Esophagus (tissue), 2 donors: ENCODE measurements around the gene CYGB. TPM values are rescaled to one million over a fixed set of nuclear protein-coding genes. Genes with fewer than 3 reads are reported as not detected.
A peak's percentile ranks its signal among the peaks of the same experiment; 100 is the strongest.

Source experiments
- H3K27ac ChIP-seq, 2 donors: one replicate each; pipeline ENCODE4 v1.5.1; 2013; ENCODE audit warnings: low read depth in 2 of 2, mild to moderate bottlenecking in 2 of 2, inconsistent platforms in 1 of 2, low read length in 1 of 2, moderate library complexity in 1 of 2
- H3K27me3 ChIP-seq, 2 donors: one replicate each; pipeline ENCODE4 v1.6.1; 2013; ENCODE audit warnings: low read length in 2 of 2, control low read depth in 1 of 2, mild to moderate bottlenecking in 1 of 2; ENCODE audit not compliant: insufficient read depth in 2 of 2, control insufficient read depth in 1 of 2
- H3K36me3 ChIP-seq, 2 donors: one replicate each; pipeline ENCODE4 v1.6.1; 2013; ENCODE audit warnings: low read length in 1 of 2; ENCODE audit not compliant: control insufficient read depth in 2 of 2, insufficient read depth in 2 of 2
- H3K4me1 ChIP-seq, 2 donors: one replicate each; pipeline ENCODE4 v1.6.1; 2013; ENCODE audit warnings: low read length in 1 of 2; ENCODE audit not compliant: control insufficient read depth in 2 of 2, insufficient read depth in 2 of 2
- H3K4me3 ChIP-seq, 2 donors: one replicate each; pipeline ENCODE4 v1.5.1; 2013; ENCODE audit warnings: low read length in 2 of 2, mild to moderate bottlenecking in 2 of 2, low read depth in 1 of 2, moderate library complexity in 1 of 2
- H3K9me3 ChIP-seq, 2 donors: one replicate each; pipeline ENCODE4 v1.6.1; 2013; ENCODE audit warnings: mild to moderate bottlenecking in 2 of 2, low read depth in 1 of 2, low read length in 1 of 2, moderate library complexity in 1 of 2; ENCODE audit not compliant: control insufficient read depth in 2 of 2, insufficient read depth in 1 of 2
- WGBS, 2 donors: extraction: QIAGEN DNeasy Blood & Tissue Kit; methylation state at CpG; one replicate each; pipeline ENCODE4 v1.1.7; 2013; 5-methylcytosine and 5-hydroxymethylcytosine counted together
- polyA plus RNA-seq, 2 donors: library from polyadenylated mRNA; stranded (reverse); fragments of 200-250 nt; gene quantifications; one replicate each; pipeline ENCODE4 v1.2.3, GENCODE V29; 2013
- donor health status: healthy with polysubstance abuse.
- donor health status: Bipolar disorder and iron deficiency.

The CYGB gene
- polyA plus RNA-seq, 2 donors = 3.1 to 3.7 TPM

DNA sequence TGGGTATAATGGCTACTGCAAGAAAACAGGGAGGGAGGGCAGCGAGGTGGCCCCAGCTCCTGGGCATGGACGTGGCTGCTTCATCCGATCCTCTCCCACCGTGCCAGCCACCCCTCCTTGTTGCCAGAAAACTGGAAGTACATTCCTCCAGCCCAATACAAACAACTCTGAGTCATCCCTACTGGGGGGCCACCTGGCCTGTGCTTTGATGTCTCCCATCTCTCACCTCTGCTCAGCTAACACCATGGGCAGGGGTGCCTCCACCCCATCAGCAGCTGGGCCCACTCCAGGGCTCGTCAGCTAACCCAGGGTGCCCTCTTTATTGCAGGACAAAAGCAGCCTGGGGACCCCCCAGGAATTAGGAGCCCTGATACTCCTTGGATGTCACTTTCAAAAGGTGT, 38.2 kb downstream of the CYGB start:
- H3K36me3 ChIP-seq = peaks cover 0 to 7% of the 10 kb centered on the region in 2 donors
- no peaks in the 10 kb centered on the region for H3K27me3 ChIP-seq
- H3K4me3 ChIP-seq = peak overlapping the region in 1 of 2 donors; percentile 66
- peaks cover 11 to 33% of the 10 kb centered on the region in 2 donors for H3K4me1 ChIP-seq
- 49 to 64% methylated on average over 5 of the region's 5 CpGs for WGBS, 2 donors
- H3K9me3 ChIP-seq = no peaks in the 10 kb centered on the region
- peak overlapping the region in 1 of 2 donors; percentile 51 for H3K27ac ChIP-seq

- H3K27ac ChIP-seq = peak overlapping the region; percentile 62 to 89
These were observed 38.6 kb downstream of the CYGB start for GRCh38 chr17:76498876-76499251.

GRCh38 chr17:76497979-76498875, 39.3 kb downstream of the CYGB start:
- no peaks in the 10 kb centered on the region for H3K27me3 ChIP-seq
- peak overlapping the region; percentile 62 to 89 for H3K27ac ChIP-seq
- peak overlapping the region; percentile 6 to 16 for H3K4me3 ChIP-seq
- H3K36me3 ChIP-seq = peaks cover 0 to 7% of the 10 kb centered on the region in 2 donors
- H3K9me3 ChIP-seq = no peaks in the 10 kb centered on the region
- 20 to 23% methylated on average over 31 of the region's 31 CpGs for WGBS, 2 donors
- peaks cover 11 to 38% of the 10 kb centered on the region in 2 donors for H3K4me1 ChIP-seq

More at GRCh38 chr17:76498876-76499251, 38.6 kb downstream of the CYGB start:
- Histone ChIP-seq H3K27me3 (no peaks in the 10 kb centered on the region), H3K4me3 (no peak overlapping the region), H3K4me1 (peaks cover 11 to 33% of the 10 kb centered on the region in 2 donors), H3K36me3 (peaks cover 0 to 7% of the 10 kb centered on the region in 2 donors), H3K9me3 (no peaks in the 10 kb centered on the region)
- 42 to 54% methylated on average over 4 of the region's 4 CpGs for WGBS, 2 donors

DNA sequence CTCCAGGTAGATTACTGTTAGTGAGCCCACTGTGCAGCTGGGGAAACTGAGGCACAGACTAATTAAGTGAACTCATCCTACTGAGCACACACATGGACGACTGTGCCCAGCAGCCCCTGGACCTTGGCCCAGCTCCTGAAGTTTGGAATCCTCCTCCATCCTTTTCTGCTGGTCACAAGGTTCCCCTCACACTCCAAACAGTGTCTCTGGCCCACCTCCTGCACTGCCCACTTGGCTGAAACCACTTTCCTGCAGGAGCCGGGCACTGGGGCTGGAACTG, 39.9 kb downstream of the CYGB start:
- no peak overlapping the region for H3K4me3 ChIP-seq
- H3K4me1 ChIP-seq = peaks cover 11 to 43% of the 10 kb centered on the region in 2 donors
- no peaks in the 10 kb centered on the region for H3K9me3 ChIP-seq
- peak overlapping the region; percentile 62 to 89 for H3K27ac ChIP-seq
- WGBS, 2 donors = 40 to 43% methylated on average over 2 of the region's 2 CpGs
- H3K36me3 ChIP-seq = peaks cover 0 to 7% of the 10 kb centered on the region in 2 donors
- H3K27me3 ChIP-seq = no peaks in the 10 kb centered on the region

- Histone ChIP-seq H3K27ac (no peak overlapping the region), H3K36me3 (peaks cover 0 to 7% of the 10 kb centered on the region in 2 donors), H3K4me1 (peaks cover 12 to 42% of the 10 kb centered on the region in 2 donors), H3K9me3 (no peaks in the 10 kb centered on the region), H3K4me3 (no peak overlapping the region), H3K27me3 (no peaks in the 10 kb centered on the region)
- WGBS, 2 donors = 86 to 88% methylated on average over 6 of the region's 6 CpGs
These were observed 41.0 kb downstream of the CYGB start for GRCh38 chr17:76496464-76496863.

- WGBS, 2 donors = 76 to 82% methylated on average over 16 of the region's 16 CpGs
- Histone ChIP-seq H3K9me3 (no peaks in the 10 kb centered on the region), H3K36me3 (peaks cover 0 to 7% of the 10 kb centered on the region in 2 donors), H3K27me3 (no peaks in the 10 kb centered on the region), H3K27ac (no peak overlapping the region), H3K4me3 (no peak overlapping the region), H3K4me1 (peaks cover 18 to 48% of the 10 kb centered on the region in 2 donors)
These were observed 41.7 kb downstream of the CYGB start for GRCh38 chr17:76495663-76496400.

DNA sequence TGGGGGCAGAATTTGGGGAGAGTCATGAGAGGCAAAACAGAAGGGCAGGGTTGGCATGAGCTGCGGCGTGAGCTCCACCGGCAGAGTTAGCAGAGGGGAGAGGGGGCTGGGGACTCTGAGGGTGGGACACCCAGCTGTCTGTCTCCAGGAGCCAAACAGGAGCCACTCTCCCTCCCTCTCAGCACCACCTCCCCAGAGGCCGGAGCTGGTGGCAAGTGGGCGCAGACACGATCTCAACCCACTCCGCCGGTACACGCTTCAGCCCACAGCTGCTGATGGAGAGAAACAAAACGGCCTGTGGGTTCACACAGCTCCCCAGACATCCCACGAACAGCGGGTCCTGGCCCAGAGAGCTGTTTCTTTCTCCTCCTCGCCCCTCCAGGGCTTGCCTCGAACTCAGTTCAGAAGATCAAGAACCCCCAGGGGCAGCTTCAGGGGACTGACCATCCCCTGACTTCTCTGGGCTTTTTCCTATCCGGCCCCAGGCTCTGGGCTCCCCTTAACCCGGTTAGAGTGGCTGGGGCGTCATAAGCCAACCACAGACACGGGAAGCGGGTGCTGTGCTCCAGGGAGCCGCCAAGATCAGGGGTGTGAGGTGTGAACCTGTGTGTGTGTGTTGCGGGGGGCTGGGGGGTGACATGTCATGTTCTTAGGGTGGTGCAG, 43.9 kb downstream of the CYGB start:
- H3K27me3 ChIP-seq = no peaks in the 10 kb centered on the region
- no peak overlapping the region for H3K4me3 ChIP-seq
- 55 to 58% methylated on average over 19 to 21 of the region's 21 CpGs for WGBS, 2 donors
- peak overlapping the region; percentile 85 to 97 for H3K27ac ChIP-seq
- no peaks in the 10 kb centered on the region for H3K9me3 ChIP-seq
- peaks cover 21 to 40% of the 10 kb centered on the region in 2 donors for H3K4me1 ChIP-seq
- peaks cover 0 to 7% of the 10 kb centered on the region in 2 donors for H3K36me3 ChIP-seq

- peaks cover 17 to 35% of the 10 kb centered on the region in 2 donors for H3K4me1 ChIP-seq
- peak overlapping the region in 1 of 2 donors; percentile 2 for H3K4me3 ChIP-seq
- peak overlapping the region; percentile 85 to 97 for H3K27ac ChIP-seq
- peaks cover 0 to 7% of the 10 kb centered on the region in 2 donors for H3K36me3 ChIP-seq
- H3K27me3 ChIP-seq = no peaks in the 10 kb centered on the region
- 23 to 26% methylated on average over 15 of the region's 15 CpGs for WGBS, 2 donors
- no peaks in the 10 kb centered on the region for H3K9me3 ChIP-seq
These were observed 44.5 kb downstream of the CYGB start for GRCh38 chr17:76492989-76493501.
